Globus pallidus (tissue), 1 donor: Measurements from ENCODE around the gene SRL.
"Not testable (repeated sequence)": the region's sequence is repeated elsewhere in the genome, so short reads cannot be mapped to it uniquely, and the experiment has no call there.

Experiments used
- DNase-seq: peaks from one replicate; pipeline ENCODE4 v3.0.0-alpha.2; 2015; ENCODE audit warnings: low spot score

The SRL gene

DNA sequence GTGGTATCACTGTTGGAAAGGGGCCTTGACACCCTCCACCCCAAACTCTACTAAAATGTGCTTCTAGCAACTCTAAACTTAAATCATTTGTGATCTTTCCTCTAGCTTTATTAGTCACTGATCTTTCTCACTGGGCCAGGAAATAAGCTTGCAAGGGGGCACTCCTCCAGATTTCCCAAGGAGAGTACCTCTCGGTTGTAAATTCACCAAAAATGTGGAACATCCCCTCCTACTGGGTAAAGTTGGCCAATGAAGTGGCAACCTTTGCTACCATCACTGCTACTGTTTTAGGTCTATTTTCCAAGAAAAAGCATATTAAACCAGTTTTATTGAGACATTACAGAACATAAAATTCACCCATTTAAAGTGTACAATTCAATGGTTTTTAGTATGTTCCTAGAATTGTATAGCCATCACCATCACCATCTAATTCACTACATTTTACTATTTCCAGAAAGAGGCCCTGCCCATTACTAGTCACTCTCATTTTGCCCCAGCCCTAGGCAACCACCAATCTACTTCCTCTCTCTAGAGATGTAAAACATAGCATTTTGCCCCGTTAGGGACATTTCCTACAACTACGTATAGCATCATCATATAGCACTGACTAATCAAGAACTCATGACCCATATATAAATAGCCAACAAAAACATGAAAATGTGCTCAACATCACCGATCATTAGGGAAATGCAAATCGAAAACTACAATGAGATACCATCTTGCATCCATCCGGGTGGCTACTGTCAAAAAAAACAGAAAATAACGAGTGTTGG is 81.0 kb downstream of the SRL start:
- DNase-seq, result no peak

DNA sequence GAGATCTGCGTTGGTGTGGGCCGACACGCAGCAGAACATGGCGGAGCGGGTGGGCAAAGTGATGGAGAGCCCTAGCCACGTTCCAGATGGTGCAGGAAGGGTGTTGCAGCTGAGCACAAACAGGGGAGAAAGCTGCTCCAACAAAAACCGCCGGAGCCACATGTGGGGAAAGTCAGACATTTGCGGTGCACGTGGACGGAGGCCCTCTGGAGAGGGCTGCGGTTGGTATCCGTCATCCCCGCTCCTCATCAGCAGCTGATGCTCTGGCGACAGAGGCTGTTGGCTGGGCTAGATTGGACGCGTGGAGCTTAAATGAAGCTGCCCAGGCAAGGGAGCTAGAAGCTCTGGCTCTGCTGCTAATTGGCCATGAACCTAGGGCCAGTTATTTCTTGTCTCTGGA is 82.2 kb downstream of the SRL start:
- no peak for DNase-seq

DNA sequence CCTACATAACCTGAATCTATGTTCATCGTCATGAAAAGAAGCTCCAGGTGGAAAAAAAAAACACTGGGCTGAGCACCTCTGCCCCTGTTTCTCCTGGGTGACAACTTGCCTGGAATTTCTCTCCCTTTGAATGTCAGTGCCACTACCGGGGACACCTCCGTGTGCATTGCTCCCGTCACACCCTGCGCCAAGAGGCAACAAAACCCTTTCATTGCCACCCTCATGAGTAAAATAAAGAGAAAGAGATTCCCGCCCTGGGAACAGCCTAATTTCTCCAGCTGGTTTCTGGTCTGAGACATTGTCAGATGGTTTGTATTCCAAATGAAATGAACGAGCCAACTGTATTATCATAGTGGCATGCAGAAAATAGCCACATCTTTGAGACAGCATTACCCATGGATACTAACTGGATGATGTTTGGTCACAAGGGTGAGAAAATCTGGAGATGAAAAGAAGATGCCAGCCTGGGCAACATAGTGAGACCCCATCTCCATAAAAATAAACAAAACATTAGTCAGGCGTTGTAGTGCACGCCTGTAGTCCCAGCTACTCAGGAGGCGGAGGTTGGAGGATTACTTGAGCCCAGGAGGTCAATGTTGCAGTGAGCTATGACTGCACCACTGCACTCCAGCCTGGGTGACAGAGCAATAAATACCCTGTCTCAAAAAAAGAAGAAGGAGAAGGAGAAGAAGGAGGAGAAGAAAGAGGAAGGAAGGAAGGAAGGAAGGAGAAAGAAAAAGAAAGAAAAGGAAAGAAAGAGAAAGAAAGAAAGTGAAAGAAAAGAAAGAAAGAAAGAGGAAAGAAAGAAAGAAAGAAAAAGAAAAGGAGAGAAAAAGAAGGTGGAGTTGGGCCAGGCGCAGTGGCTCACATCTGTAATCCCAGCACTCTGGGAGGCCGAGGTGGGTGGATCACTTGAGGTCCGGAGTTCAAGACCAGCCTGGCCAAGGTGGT is 83.5 kb downstream of the SRL start:
- DNase-seq, result no peak

DNA sequence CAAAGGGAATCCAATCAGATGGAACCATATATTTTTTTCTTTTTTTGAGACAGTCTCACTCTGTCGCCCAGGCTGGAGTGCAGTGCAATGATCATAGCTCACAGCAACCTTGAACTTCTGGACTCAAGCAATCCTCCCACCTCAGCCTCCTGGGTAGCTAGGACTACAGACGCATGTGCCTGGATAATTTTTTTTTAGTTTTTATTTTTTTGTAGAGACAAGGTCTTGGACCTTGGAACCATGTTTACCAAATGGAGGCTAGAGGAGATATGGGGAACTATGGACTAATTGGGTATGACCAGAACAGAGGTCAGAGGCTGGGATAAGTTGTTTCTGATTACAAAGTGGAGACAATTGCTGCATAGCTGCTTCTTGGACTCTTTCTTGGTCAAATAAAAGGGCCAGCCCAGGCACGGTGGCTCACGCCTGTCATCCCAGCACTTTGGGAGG is 84.5 kb downstream of the SRL start:
- no peak for DNase-seq

DNA sequence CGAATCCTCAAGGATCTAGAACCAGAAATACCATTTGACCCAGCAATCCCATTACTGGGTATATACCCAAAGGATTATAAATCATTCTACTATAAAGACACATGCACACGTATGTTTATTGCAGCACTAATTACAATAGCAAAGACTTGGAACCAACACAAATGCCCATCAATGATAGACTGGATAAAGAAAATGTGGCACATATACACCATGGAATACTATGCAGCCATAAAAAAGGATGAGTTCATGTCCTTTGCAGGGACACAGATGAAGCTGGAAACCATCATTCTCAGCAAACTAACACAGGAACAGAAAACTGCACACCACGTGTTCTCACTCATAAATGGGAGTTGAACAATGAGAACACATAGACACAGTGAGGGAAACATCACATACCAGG is 85.4 kb downstream of the SRL start:
- DNase-seq, result not testable (repeated sequence)

DNA sequence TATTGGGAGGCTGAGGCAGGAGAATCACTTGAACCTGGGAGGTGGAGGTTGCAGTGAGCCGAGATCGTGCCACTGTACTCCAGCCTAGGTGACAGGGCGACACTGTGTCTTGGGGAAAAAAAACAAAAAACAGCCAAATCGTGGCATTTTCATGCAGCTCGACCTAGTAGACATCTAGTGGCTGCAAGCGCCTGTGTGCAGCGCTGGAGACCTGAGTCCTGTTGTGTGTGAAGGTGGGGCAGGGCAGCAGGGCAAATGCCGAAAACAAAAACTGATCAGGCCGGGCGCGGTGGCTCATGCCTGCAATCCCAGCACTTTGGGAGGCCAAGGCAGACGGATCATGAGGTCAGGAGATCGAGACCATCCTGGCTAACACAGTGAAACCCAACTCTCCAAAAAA is 88.5 kb downstream of the SRL start:
- DNase-seq, result not testable (repeated sequence)

DNA sequence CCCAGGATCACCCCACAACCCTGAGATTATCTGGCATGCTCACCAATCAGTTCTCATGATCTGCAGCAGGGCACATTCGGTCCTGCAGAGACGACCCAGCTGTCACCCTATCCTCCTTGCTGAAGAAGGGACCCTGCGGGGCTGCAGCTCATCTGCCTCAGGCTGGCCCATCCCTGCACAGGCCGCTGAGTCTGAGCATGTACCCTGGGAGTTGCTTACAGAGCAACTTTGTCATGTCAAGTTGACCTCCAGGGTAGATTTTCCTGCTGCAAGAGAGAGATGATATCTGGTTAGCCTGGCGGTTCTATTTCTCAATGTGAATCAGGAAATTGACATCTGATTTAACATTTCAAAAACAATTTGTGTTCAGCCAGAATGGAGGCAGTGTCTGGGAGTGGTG is 89.6 kb downstream of the SRL start:
- no peak for DNase-seq

DNA sequence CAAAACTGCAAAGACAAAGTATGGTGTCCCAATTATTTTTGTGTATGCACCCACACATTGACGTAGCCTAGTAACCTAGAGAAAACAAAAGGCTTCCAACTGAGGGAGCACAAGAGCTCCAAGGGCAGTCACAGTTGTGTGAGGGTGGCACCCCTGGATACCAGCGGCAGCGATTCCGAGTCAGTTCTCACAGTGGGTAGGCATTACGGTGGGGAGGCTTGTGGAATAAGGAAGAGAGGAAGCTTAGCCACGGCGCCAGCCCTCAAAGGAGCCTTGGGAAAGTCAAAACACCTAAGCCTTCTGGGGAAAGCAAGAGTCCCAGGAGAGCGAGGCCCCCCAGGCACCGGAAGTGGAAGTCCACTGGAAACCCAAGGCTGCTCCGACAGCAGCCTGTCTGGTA is 94.6 kb downstream of the SRL start:
- DNase-seq, result no peak

DNA sequence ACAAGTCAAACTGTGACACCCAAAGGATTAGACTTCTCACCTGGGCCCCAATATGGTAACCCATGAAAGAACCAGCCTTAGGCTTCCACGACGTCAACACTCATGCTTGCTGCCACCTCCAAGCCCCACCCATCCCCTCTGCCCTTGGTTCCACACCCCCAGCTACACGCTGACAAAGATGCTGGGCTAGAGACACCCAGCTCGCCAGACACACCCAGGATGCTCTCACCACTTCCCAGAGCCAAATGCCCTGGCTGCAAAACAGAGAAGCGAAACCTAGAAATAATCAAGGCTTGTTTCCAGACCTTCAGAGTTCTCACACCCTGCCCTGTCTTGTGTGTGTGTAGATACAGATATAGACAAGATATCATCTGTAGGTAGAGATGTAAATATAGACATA is 99.6 kb downstream of the SRL start:
- DNase-seq, result peak; percentile 3

DNA sequence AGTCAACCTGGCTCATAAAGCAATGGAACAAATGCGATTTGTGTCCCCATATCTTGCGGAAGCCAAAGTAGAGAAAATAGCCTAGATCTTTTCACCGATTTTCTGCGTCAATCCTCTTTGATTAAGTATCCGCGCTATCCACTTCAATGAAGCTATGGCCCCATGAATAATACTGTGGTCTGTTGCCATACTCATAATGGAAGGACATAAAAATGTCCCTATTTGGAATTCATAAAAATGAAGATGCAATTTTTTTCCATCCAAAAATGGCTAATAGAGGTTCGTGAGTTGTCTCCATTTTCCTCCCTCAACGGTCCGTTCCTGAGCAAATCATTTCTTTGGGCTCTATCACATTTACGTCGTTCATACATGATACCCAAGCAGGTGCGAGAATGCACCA is 100.3 kb downstream of the SRL start:
- DNase-seq, result no peak

DNA sequence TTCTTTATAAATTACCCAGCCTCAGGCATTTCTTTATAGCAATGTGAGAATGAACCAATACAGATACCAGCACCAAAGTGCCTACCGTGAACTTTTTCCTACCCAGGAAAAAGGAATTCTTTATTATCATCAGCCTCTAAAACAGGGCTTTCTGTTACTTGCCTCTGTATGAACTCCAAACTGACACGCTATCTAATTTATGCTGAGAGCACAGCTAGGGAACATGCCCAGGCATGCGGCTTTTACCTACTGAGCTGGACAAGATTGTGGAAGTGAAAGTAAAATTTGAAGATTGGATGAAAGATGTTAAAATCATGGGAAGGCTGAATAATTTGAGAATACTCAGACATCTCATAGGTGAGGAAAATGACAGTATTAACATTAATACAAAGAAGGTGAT is 101.2 kb downstream of the SRL start:
- DNase-seq, result no peak

DNA sequence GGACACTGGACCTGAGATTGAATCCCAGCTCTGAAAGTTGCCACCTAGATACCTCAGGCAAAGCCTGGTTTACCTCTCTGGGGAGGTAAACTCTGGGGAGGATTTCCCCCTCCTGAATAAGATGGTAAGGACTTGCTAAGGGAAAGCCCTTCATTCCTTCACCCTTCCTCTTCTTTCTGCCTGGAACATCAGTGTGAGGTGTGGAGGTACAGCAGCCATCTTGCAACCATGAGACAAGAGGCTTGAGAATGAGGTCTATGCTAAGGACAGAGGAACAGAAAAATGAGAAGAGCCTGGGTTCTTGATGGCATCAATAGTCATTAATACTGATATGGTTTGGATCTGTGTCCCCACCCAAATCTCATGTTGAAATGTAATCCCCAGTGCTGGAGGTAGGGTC is 101.9 kb downstream of the SRL start:
- DNase-seq, result no peak
